ENCODE measurements around the gene GAB3. TPM values are rescaled to one million over a fixed set of nuclear protein-coding genes. Genes with fewer than 3 reads are reported as not detected.

Gene GAB3
- polyA plus RNA-seq, 1 donor from 2014 or later: not detected

GRCh38 chrX:154660541-154660940 lies 90.3 kb downstream of the GAB3 start:
- Histone ChIP-seq H4K20me1 (ENCODE audit: insufficient read depth) (no peaks in the 10 kb centered on the region), H3K27me3 (ENCODE audit: insufficient read depth, low read depth, low read length) (no peaks in the 10 kb centered on the region), H3K9me3 (ENCODE audit: low read length) (no peaks in the 10 kb centered on the region), H3K9ac (ENCODE audit: low read length) (no peak overlapping the region), H3K27ac (ENCODE audit: low read length) (no peak overlapping the region), H3K4me2 (ENCODE audit: low read length) (no peak overlapping the region), H3K4me3 (ENCODE audit: low read length) (no peak overlapping the region), H3K9me2 (ENCODE audit: insufficient read depth, low read length) (no peaks in the 10 kb centered on the region), H3F3A (ENCODE audit: insufficient read depth, low read length, poor library complexity, severe bottlenecking) (no peaks in the 10 kb centered on the region), H3K79me2 (replicated peaks; ENCODE audit: insufficient read depth, low read length) (no peaks in the 10 kb centered on the region), H3K36me3 (ENCODE audit: insufficient read depth, low read length) (no peaks in the 10 kb centered on the region), H2AFZ (ENCODE audit: low read depth, low read length) (no peak overlapping the region)
- TF ChIP-seq RAD21 (conservative IDR thresholded peaks at IDR 0.05) (no peak), TAF1 (IDR thresholded peaks at IDR 0.05; ENCODE audit: low read depth) (no peak), CTCF (IDR thresholded peaks at IDR 0.05; ENCODE audit: poor library complexity, severe bottlenecking) (no peak)

- H4K20me1 ChIP-seq (ENCODE audit: insufficient read depth): no peaks in the 10 kb centered on the region
- H3K9me3 ChIP-seq (ENCODE audit: low read length): no peaks in the 10 kb centered on the region
- H3K36me3 ChIP-seq (ENCODE audit: insufficient read depth, low read length): no peaks in the 10 kb centered on the region
- H3K27me3 ChIP-seq (ENCODE audit: insufficient read depth, low read depth, low read length): no peaks in the 10 kb centered on the region
- H3K4me3 ChIP-seq (ENCODE audit: low read length): no peak overlapping the region
- no peak for TF ChIP-seq TAF1 (IDR thresholded peaks at IDR 0.05; ENCODE audit: low read depth)
- no peak for TF ChIP-seq EZH2 (IDR thresholded peaks at IDR 0.05; ENCODE audit: borderline replicate concordance, insufficient read depth, low read length, poor library complexity, severe bottlenecking)
- TF ChIP-seq EP300 (conservative IDR thresholded peaks at IDR 0.05; ENCODE audit: poor library complexity, severe bottlenecking): no peak
- TF ChIP-seq CTCF (IDR thresholded peaks at IDR 0.05; ENCODE audit: poor library complexity, severe bottlenecking): no peak
- TF ChIP-seq MXI1 (conservative IDR thresholded peaks at IDR 0.05; ENCODE audit: poor library complexity, severe bottlenecking): no peak
- no peak for TF ChIP-seq RAD21 (conservative IDR thresholded peaks at IDR 0.05)
- no peak for TF ChIP-seq POLR2AphosphoS5 (IDR thresholded peaks at IDR 0.05)
- no peak for TF ChIP-seq SMC3 (conservative IDR thresholded peaks at IDR 0.05; ENCODE audit: poor library complexity)
- TF ChIP-seq REST (IDR thresholded peaks at IDR 0.05; ENCODE audit: borderline replicate concordance): no peak
- no peak overlapping the region for H3K27ac ChIP-seq (ENCODE audit: low read length)
- no peak overlapping the region for H3K4me2 ChIP-seq (ENCODE audit: low read length)
- no peak overlapping the region for H2AFZ ChIP-seq (ENCODE audit: low read depth, low read length)
- H3K79me2 ChIP-seq (replicated peaks; ENCODE audit: insufficient read depth, low read length): no peaks in the 10 kb centered on the region
- no peak overlapping the region for H3K9ac ChIP-seq (ENCODE audit: low read length)
- no peaks in the 10 kb centered on the region for H3F3A ChIP-seq (ENCODE audit: insufficient read depth, low read length, poor library complexity, severe bottlenecking)
- H3K9me2 ChIP-seq (ENCODE audit: insufficient read depth, low read length): no peaks in the 10 kb centered on the region
Observed at GRCh38 chrX:154658957-154659356, 91.9 kb downstream of the GAB3 start.
